ENCODE measurements around the gene RSBN1.

- TF ChIP-seq EZH2 (IDR thresholded peaks at IDR 0.05), result no peak
- no peak for TF ChIP-seq POLR2AphosphoS5 (IDR thresholded peaks at IDR 0.05; ENCODE audit: borderline replicate concordance, low read depth, low read length)
- no peak for TF ChIP-seq FOXP2 (optimal IDR thresholded peaks at IDR 0.05; ENCODE audit: control extremely low read depth, extremely low read length, insufficient read depth)
Observed at GRCh38 chr1:113857776-113858175, 45.5 kb upstream of the RSBN1 start.
